Jurkat, Clone E6-1 (cell line): ENCODE data around the gene CDH1.
"Not testable (repeated sequence)": the region's sequence is repeated elsewhere in the genome, so short reads cannot be mapped to it uniquely, and the experiment has no call there.

Experiments used
- DNase-seq: peaks from one replicate; pipeline ENCODE4 v3.0.0-alpha.2; 2011; ENCODE audit warnings: low read depth, low spot score
- H3K4me3 ChIP-seq: 2 replicates; pipeline ENCODE4 v1.5.1; 2011; ENCODE audit warnings: mild to moderate bottlenecking, low read length, control low read depth, moderate library complexity

Gene CDH1

DNA sequence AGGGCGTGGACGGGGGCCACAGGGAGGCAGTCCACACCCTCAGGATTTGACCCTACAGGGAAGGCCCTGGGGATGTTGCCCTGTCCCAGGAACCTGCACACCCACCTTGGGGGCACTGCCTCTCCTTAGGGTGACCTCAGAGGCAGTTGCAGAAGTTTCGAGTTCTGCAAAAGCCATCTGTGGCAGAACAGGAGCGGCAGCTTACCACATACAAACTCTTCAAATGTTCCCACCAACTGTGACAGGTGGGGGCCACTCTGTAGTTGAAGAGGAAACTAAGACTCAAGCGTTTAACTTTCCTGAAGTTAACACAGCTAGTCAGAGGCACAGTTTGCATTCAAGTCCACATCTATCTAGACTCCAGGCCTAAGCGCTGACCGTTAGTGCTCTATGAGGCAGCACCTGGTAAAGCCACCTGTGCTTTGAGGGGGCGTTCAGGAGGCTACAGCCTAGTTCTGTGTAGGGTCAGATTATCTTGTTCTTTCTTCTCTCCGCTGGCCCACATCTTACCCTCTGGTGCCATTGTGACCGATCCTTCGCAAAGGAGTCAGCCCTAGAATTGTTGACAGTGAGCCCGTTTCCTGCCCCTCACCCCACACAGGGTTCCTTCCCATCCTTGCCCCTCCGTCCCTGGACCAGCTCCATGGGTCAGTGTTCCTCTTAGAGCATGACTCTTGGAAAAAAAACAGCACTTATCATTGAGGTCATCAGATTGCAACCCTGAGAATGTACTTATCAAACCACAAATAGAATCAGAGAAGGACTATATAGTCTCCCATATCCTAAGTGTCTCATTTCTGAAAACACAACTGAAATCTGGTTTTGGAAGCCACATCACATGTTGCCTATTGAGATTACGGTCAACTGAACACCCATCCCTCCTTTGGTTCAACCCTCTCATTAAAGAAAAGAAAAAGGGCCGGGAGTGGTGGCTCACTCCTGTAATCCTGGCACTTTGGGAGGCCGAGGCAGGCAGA, 45.4 kb downstream of the CDH1 start:
- H3K4me3 ChIP-seq = no peak overlapping the region
- DNase-seq = peak; percentile 72

DNA sequence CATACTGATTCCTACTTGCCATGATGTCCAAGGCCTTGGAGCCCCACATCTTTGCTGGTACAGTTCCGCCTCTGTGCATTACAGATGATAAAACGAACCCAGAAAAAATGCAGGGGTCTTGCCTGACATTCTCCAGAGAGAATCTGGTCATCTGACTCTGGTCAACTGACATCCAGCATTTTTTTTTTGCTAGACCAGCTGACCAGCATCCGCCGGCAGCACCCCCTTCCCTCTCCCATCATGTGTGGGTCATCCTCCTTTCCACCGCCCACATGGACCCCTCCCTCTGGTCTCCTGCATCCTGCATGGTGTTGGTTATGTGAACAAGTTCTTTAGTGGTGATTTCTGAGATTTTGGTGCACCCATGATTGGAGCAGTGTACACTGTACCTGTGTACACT, 47.1 kb downstream of the CDH1 start:
- no peak overlapping the region for H3K4me3 ChIP-seq
- DNase-seq = no peak

DNA sequence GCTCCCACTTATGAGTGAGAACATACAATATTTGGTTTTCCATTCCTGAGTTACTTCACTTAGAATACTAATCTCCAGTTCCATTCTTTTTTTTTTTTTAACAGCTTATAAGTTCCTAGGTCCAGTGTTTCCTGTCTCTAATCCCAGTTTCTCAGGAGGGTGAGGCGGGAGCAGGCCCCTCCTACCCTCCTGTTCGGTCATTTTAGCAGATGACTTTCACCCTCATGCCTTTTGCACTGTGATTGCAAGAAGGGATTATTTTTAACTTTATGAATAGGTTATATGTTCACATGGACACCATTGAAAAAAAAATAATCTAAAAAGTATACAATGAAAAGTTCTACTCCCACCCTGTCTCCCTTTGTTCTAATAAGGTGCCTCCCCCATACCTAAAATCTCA, 47.6 kb downstream of the CDH1 start:
- DNase-seq = no peak
- no peak overlapping the region for H3K4me3 ChIP-seq

- no peak for DNase-seq
- H3K4me3 ChIP-seq = no peak overlapping the region
These were observed 48.6 kb downstream of the CDH1 start for GRCh38 chr16:68785715-68786114.

DNA sequence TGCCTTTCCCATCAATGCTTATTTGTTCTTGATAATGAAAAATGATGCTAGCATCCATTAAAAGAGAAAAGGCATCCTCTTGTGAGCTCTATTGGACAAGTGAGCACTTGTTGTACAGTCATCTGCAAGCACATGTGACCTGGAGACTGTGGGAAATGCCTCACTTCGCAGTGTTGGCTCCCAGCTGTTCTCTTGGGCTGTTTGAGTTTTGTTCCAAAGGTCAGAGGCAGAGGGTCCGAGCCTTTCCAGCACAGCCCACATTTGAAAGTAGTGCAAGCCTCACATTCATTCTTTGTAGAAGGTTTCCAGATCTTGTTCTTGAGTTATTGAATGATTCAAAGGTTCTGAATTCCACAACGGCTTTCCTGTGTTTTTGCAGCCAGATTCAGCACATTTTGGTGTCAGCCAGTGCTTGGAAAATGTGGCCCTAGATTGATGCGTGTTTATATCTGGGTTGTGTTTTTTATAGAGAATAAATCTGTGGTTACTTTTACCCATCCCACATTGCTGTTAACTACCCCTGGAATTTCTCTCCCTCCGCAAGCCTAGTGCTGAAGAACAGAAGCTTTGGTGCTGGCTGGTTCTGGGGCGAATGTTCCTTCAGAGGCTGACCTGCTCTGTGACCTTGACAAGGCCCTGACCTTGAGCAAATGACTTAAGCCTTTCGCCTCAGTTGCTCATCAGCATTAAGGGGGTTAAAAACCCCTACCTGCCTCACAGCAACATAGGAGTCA, 49.8 kb downstream of the CDH1 start:
- no peak for DNase-seq
- H3K4me3 ChIP-seq = no peak overlapping the region

DNA sequence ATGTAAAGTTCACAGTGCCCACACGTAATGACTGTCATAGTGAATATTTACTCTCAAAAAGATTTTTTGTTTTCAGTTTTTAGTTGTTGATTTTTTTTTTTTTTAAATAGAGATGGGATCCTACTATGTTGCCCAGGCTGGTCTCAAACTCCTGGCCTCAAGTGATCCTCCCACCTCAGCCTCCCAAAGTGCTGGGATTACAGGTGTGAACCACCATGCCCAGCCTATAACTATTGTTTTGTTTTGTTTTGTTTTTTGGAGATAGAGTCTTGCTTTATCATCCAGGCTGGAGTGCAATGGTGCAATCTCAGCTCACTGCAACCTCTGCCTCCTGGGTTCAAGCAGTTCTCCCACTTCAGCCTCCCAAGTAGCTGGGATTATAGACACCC, 50.3 kb downstream of the CDH1 start:
- H3K4me3 ChIP-seq, DNase-seq: not testable (repeated sequence)

- H3K4me3 ChIP-seq = no peak overlapping the region
- DNase-seq = no peak
These were observed 53.2 kb downstream of the CDH1 start for GRCh38 chr16:68790130-68790761.

- no peak for DNase-seq
- no peak overlapping the region for H3K4me3 ChIP-seq
These were observed 53.9 kb downstream of the CDH1 start for GRCh38 chr16:68790944-68791343.

GRCh38 chr16:68792465-68793324, 55.6 kb downstream of the CDH1 start:
- no peak for DNase-seq
- H3K4me3 ChIP-seq = no peak overlapping the region

GRCh38 chr16:68793401-68793857, 56.3 kb downstream of the CDH1 start:
- H3K4me3 ChIP-seq = no peak overlapping the region
- DNase-seq = no peak

- DNase-seq = no peak
- H3K4me3 ChIP-seq = no peak overlapping the region
These were observed 61.3 kb downstream of the CDH1 start for GRCh38 chr16:68798398-68798797.

DNA sequence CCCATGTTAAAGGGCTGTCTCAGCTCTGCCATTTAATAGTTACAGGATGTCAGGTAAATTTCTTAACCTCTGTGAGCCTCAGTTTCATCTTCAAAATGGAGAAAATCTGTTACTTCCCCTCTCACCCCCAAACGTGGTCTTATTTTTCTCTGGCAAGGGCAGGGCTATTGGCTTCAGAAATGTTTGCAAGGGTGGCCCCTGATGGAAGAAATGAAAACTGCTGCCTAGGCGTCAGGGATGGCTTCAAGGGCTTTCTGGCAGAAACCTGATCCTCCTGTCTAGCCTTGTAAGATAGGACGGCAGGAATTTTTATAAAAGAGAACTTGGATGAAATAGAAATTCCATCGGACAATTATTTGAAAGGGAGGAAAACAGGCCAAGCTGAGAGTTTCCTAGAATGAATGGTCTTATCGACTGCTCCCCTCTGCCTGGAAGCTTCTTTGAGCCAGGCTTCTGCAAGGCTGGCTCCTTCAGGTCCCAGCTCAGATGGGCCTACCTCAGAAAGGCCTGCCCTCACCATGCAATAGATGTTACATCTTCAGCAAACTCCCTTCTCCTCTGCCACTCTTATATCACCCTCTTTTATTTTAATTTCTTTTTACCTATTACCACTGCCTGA, 63.3 kb downstream of the CDH1 start:
- H3K4me3 ChIP-seq = no peak overlapping the region
- DNase-seq = peak; percentile 42

DNA sequence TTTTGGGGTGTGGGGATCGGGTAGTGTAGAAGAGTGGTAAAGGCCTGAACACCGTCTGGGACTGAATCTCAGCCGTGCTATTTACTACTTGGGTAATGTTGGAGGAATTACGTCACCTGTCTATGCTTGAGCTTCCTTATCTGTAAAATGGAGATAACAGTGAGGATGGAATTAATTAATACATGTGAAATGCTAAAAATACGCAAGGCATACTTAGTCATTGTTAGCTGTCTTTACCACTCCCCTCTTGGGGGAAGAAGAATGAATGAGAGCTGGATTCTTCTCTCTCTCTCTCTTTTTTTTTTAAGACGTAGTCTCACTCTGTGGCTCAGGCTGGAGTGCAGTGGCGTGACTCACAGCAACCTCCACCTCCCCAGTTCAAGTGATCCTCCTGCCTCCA, 65.1 kb downstream of the CDH1 start:
- no peak overlapping the region for H3K4me3 ChIP-seq
- DNase-seq = no peak

- H3K4me3 ChIP-seq = no peak overlapping the region
- DNase-seq = no peak
These were observed 69.3 kb downstream of the CDH1 start for GRCh38 chr16:68806422-68806821.

GRCh38 chr16:68806981-68807380, 69.9 kb downstream of the CDH1 start:
- H3K4me3 ChIP-seq = no peak overlapping the region
- DNase-seq = no peak

- DNase-seq = no peak
- no peak overlapping the region for H3K4me3 ChIP-seq
These were observed 77.4 kb downstream of the CDH1 start for GRCh38 chr16:68814516-68814915.

DNA sequence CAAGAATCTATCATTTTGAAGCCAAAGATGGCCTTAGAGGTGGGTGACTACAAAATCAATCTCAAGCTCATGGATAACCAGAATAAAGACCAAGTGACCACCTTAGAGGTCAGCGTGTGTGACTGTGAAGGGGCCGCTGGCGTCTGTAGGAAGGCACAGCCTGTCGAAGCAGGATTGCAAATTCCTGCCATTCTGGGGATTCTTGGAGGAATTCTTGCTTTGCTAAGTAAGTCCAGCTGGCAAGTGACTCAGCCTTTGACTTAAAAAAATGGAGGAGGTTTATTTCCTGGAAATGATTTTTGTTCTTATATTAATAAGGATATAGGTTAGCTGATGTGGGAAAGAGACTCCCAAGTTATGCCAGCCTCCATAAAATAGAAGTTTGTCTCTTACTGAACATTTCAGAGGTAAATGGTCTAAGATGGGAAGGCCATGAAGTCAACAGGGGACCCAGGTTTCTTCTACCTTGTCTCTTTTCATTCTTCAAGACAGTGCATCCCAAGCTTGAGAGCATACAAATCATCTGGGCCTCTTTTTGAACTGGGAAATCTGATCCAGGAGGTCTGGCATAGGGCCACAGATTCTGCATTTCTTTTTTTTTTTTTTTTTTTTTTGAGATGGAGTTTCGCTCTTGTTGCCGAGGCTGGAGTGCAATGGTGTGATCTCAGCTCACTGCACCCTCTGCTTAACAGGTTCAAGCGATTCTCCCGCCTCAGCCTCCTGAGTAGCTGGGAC, 86.5 kb downstream of the CDH1 start:
- DNase-seq = no peak
- no peak overlapping the region for H3K4me3 ChIP-seq

DNA sequence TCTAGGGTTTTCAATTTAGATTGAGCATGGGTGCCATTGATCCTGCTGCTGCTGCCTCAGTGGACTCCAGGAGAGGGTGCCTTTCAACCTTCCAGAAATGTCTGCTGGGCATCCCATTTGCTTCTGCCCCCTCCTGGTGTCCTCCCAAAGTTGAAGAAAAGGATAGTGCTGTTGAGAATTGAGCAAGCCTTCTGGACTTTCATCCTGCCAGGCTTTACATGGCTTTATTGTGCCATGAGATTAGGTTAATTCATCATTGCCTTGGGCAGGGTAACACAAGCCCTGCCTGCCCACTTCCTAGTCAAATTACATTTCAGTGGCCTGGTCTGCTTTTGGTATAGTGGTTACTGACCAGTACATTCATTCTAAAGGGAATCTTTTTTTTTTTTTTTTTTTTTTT, 88.3 kb downstream of the CDH1 start:
- no peak overlapping the region for H3K4me3 ChIP-seq
- DNase-seq = no peak
